ENCODE data around the gene SCN7A. TPM values are rescaled to one million over a fixed set of nuclear protein-coding genes. Genes with fewer than 3 reads are reported as not detected.
"Not testable (repeated sequence)": the region's sequence is repeated elsewhere in the genome, so short reads cannot be mapped to it uniquely, and the experiment has no call there.

The SCN7A gene
- polyA plus RNA-seq, 1 donor: 6.7 TPM

DNA sequence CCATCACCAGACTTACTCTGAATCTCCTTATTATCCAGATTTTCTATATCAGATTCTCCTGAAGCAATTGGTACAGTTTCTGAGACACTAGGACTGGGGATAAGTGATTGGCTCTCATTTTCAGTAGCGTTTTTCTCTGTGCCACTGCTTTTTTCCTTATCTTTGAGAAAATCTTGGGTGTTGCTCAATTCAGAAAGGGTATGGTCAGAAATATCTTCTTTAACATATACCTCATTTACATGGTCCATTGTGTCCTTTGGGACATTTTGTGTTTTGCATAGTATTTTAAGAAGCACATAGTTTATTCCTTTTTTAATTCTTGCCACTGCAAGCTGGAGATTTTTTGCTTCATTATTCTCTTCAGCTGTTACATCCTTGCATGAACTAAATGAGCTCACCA lies 61.7 kb downstream of the SCN7A start:
- H3K9me3 ChIP-seq (ENCODE audit: control insufficient read depth, low read depth, low read length): no peaks in the 10 kb centered on the region
- no peaks in the 10 kb centered on the region for H3K4me1 ChIP-seq (ENCODE audit: control insufficient read depth, insufficient read depth, low read length)
- H3K27ac ChIP-seq (ENCODE audit: low read length): no peak overlapping the region
- H3K27me3 ChIP-seq (ENCODE audit: control insufficient read depth, insufficient read depth, low read length): no peaks in the 10 kb centered on the region
- no peaks in the 10 kb centered on the region for H3K36me3 ChIP-seq (ENCODE audit: control insufficient read depth, insufficient read depth, low read length)
- WGBS (ENCODE audit: insufficient coverage, low lambda C conversion rate): no CpG with 5 or more reads among the region's 1 CpG
- DNase-seq: no peak
- H3K4me3 ChIP-seq (ENCODE audit: low read length): no peak overlapping the region

GRCh38 chr2:166424841-166425240 lies 69.2 kb downstream of the SCN7A start:
- no peak for DNase-seq
- Histone ChIP-seq H3K36me3 (ENCODE audit: control insufficient read depth, insufficient read depth, low read length) (no peaks in the 10 kb centered on the region), H3K27ac (ENCODE audit: low read length) (no peak overlapping the region), H3K27me3 (ENCODE audit: control insufficient read depth, insufficient read depth, low read length) (no peaks in the 10 kb centered on the region), H3K4me3 (ENCODE audit: low read length) (no peak overlapping the region), H3K9me3 (ENCODE audit: control insufficient read depth, low read depth, low read length) (no peaks in the 10 kb centered on the region), H3K4me1 (ENCODE audit: control insufficient read depth, insufficient read depth, low read length) (no peaks in the 10 kb centered on the region)
- WGBS (ENCODE audit: insufficient coverage, low lambda C conversion rate): no CpG with 5 or more reads among the region's 5 CpGs

DNA sequence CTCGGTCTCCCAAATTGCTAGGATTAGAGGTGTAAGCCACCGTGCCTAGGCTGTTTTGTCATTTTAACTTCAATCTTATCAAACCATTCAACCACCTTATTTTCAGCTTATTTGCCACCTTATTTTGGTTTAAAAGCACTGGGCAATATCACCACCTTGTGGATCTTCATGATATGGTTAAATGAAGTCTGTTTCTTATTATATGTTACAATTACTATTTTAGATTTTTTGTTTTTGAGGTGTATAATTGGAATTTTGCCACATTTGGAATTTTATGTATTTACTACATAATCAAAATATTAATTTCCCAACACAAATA lies 74.5 kb downstream of the SCN7A start:
- no CpG with 5 or more reads among the region's 2 CpGs for WGBS (ENCODE audit: insufficient coverage, low lambda C conversion rate)
- H3K27me3 ChIP-seq (ENCODE audit: control insufficient read depth, insufficient read depth, low read length): no peaks in the 10 kb centered on the region
- H3K9me3 ChIP-seq (ENCODE audit: control insufficient read depth, low read depth, low read length): no peaks in the 10 kb centered on the region
- no peaks in the 10 kb centered on the region for H3K4me1 ChIP-seq (ENCODE audit: control insufficient read depth, insufficient read depth, low read length)
- no peak overlapping the region for H3K4me3 ChIP-seq (ENCODE audit: low read length)
- no peaks in the 10 kb centered on the region for H3K36me3 ChIP-seq (ENCODE audit: control insufficient read depth, insufficient read depth, low read length)
- no peak for DNase-seq
- no peak overlapping the region for H3K27ac ChIP-seq (ENCODE audit: low read length)

GRCh38 chr2:166418853-166419615 lies 75.0 kb downstream of the SCN7A start:
- Histone ChIP-seq H3K9me3 (ENCODE audit: control insufficient read depth, low read depth, low read length) (no peaks in the 10 kb centered on the region), H3K27me3 (ENCODE audit: control insufficient read depth, insufficient read depth, low read length) (no peaks in the 10 kb centered on the region), H3K4me3 (ENCODE audit: low read length) (no peak overlapping the region), H3K27ac (ENCODE audit: low read length) (no peak overlapping the region), H3K36me3 (ENCODE audit: control insufficient read depth, insufficient read depth, low read length) (no peaks in the 10 kb centered on the region), H3K4me1 (ENCODE audit: control insufficient read depth, insufficient read depth, low read length) (no peaks in the 10 kb centered on the region)
- no peak for DNase-seq
- 80% methylated on average over 1 of the region's 5 CpGs for WGBS (ENCODE audit: insufficient coverage, low lambda C conversion rate)

DNA sequence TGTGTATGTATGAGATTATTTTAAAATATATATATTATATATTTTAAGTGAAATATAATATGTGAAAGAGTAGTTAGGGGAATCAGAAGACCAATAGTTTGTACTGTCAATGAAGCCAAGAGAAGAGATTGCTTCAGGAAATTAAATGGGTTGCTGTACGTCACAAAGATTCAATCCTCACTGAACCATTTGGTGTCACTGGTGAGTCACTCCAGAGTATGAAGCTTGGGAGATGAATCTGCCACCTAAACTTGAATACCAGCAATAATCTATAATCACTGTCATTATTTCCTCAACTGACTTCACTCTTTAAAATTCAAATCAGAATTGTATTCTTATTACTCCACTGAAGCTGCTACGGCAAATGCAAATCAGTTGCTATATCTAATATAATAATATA lies 76.4 kb downstream of the SCN7A start:
- no peak overlapping the region for H3K27ac ChIP-seq (ENCODE audit: low read length)
- H3K4me1 ChIP-seq (ENCODE audit: control insufficient read depth, insufficient read depth, low read length): no peaks in the 10 kb centered on the region
- DNase-seq: no peak
- 100% methylated on average over 1 of the region's 2 CpGs for WGBS (ENCODE audit: insufficient coverage, low lambda C conversion rate)
- H3K36me3 ChIP-seq (ENCODE audit: control insufficient read depth, insufficient read depth, low read length): no peaks in the 10 kb centered on the region
- no peak overlapping the region for H3K4me3 ChIP-seq (ENCODE audit: low read length)
- H3K9me3 ChIP-seq (ENCODE audit: control insufficient read depth, low read depth, low read length): no peaks in the 10 kb centered on the region
- H3K27me3 ChIP-seq (ENCODE audit: control insufficient read depth, insufficient read depth, low read length): no peaks in the 10 kb centered on the region

DNA sequence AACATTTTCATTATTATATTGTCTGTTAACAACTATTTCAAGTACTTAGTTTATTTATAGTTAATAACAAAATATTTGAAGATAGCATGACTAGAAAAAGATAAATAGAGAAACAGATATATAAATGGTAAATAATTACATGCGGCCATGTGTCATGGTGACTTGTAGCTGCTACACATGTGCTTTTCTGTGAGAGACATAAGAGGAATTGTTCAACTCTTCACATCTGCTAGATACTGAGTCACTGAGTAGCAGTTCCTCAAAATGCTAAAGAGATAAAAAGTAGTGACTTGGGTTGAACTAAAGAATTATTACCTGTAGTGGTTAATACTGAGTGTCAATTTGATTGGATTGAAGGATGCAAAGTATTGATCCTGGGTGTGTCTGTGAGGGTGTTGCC lies 80.8 kb downstream of the SCN7A start:
- Histone ChIP-seq H3K4me3 (ENCODE audit: low read length) (no peak overlapping the region), H3K4me1 (ENCODE audit: control insufficient read depth, insufficient read depth, low read length) (no peaks in the 10 kb centered on the region), H3K27ac (ENCODE audit: low read length) (no peak overlapping the region), H3K36me3 (ENCODE audit: control insufficient read depth, insufficient read depth, low read length) (no peaks in the 10 kb centered on the region), H3K9me3 (ENCODE audit: control insufficient read depth, low read depth, low read length) (no peaks in the 10 kb centered on the region), H3K27me3 (ENCODE audit: control insufficient read depth, insufficient read depth, low read length) (no peaks in the 10 kb centered on the region)
- DNase-seq: no peak
- WGBS (ENCODE audit: insufficient coverage, low lambda C conversion rate): no CpG with 5 or more reads among the region's 1 CpG

- WGBS (ENCODE audit: insufficient coverage, low lambda C conversion rate): 69% methylated on average over 3 of the region's 6 CpGs
These were observed 82.4 kb downstream of the SCN7A start for GRCh38 chr2:166411473-166412230.

DNA sequence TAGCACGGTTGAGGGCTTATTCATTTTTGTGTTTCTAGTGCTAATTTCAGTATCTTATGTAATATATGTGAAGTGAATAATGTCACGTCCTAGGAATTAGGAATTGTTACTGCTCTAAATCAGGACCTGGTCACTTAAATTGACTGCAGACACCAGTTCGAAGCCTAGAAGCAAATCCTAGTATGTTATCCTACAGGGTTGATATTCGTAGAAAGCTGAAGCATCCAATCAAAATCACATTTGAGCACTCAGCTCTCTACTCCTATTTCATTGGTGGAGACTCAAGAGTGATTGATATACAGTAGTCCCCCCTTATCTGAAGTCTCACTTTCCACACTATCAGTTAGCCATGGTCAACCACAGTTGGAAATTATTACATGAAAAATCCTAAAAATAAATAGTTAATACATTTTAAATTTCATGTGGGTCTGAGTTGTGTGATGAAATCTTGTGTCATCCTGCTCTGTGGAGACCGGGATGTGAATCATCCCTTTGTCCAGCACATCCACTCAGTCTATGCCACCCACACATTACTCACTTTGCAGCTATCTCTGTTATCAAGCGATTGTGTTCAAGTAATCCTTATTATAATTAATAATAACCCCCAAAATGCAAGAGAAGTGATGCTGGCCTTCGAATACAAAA lies 83.1 kb downstream of the SCN7A start:
- no peaks in the 10 kb centered on the region for H3K36me3 ChIP-seq (ENCODE audit: control insufficient read depth, insufficient read depth, low read length)
- H3K27ac ChIP-seq (ENCODE audit: low read length): no peak overlapping the region
- H3K4me3 ChIP-seq (ENCODE audit: low read length): no peak overlapping the region
- no peak for DNase-seq
- no peaks in the 10 kb centered on the region for H3K27me3 ChIP-seq (ENCODE audit: control insufficient read depth, insufficient read depth, low read length)
- no peaks in the 10 kb centered on the region for H3K4me1 ChIP-seq (ENCODE audit: control insufficient read depth, insufficient read depth, low read length)
- H3K9me3 ChIP-seq (ENCODE audit: control insufficient read depth, low read depth, low read length): no peaks in the 10 kb centered on the region
- WGBS (ENCODE audit: insufficient coverage, low lambda C conversion rate): 100% methylated on average over 1 of the region's 7 CpGs

More at GRCh38 chr2:166411473-166412230, 82.4 kb downstream of the SCN7A start:
- Histone ChIP-seq H3K4me1 (ENCODE audit: control insufficient read depth, insufficient read depth, low read length) (no peaks in the 10 kb centered on the region), H3K27ac (ENCODE audit: low read length) (no peak overlapping the region), H3K9me3 (ENCODE audit: control insufficient read depth, low read depth, low read length) (no peaks in the 10 kb centered on the region), H3K36me3 (ENCODE audit: control insufficient read depth, insufficient read depth, low read length) (no peaks in the 10 kb centered on the region), H3K4me3 (ENCODE audit: low read length) (no peak overlapping the region), H3K27me3 (ENCODE audit: control insufficient read depth, insufficient read depth, low read length) (no peaks in the 10 kb centered on the region)
- DNase-seq: no peak

- not testable (repeated sequence) for H3K4me1 ChIP-seq (ENCODE audit: control insufficient read depth, insufficient read depth, low read length); H3K36me3 ChIP-seq (ENCODE audit: control insufficient read depth, insufficient read depth, low read length); H3K4me3 ChIP-seq (ENCODE audit: low read length); H3K9me3 ChIP-seq (ENCODE audit: control insufficient read depth, low read depth, low read length); DNase-seq; H3K27ac ChIP-seq (ENCODE audit: low read length); H3K27me3 ChIP-seq (ENCODE audit: control insufficient read depth, insufficient read depth, low read length)
- WGBS (ENCODE audit: insufficient coverage, low lambda C conversion rate): no CpG with 5 or more reads among the region's 2 CpGs
These were observed 86.3 kb downstream of the SCN7A start for GRCh38 chr2:166407746-166408145.

DNA sequence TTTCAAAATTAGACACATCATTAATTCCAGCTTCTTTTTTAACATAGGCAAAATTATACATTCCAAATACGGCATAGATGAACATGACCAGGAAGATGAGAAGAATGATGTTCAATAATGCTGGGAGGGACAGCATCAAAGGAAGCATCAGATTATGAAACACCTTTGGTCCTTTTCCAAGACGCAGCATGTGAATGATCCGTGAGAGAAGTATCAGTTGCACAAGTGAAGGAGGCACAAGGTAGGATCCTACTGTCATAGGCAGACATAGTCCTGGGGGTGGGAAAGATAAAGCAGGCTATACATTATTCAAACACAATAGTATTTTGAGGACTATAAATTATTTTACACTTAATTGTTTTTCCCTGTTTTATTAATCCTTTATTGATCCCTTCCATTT lies 87.7 kb downstream of the SCN7A start:
- whole genome bisulfite sequencing (ENCODE audit: insufficient coverage, low lambda C conversion rate): no CpG with 5 or more reads among the region's 3 CpGs
- H3K27ac ChIP-seq (ENCODE audit: low read length): no peak overlapping the region

More for the DNA sequence above, 87.7 kb downstream of the SCN7A start:
- Histone ChIP-seq H3K36me3 (ENCODE audit: control insufficient read depth, insufficient read depth, low read length) (no peaks in the 10 kb centered on the region), H3K27me3 (ENCODE audit: control insufficient read depth, insufficient read depth, low read length) (no peaks in the 10 kb centered on the region), H3K4me3 (ENCODE audit: low read length) (no peak overlapping the region), H3K4me1 (ENCODE audit: control insufficient read depth, insufficient read depth, low read length) (no peaks in the 10 kb centered on the region), H3K9me3 (ENCODE audit: control insufficient read depth, low read depth, low read length) (no peaks in the 10 kb centered on the region)
- no peak for DNase-seq
